Activated CD8-positive, alpha-beta memory T cell treated with anti-CD3 and anti-CD28 coated beads, Interleukin-2, amount 50 U/mL, for 4 hours (primary cell): ENCODE results near the gene ADAT3.

Source experiments
- DNase-seq: peaks from one replicate; pipeline ENCODE4 v3.0.0-alpha.2; 2020

ADAT3 gene

DNA sequence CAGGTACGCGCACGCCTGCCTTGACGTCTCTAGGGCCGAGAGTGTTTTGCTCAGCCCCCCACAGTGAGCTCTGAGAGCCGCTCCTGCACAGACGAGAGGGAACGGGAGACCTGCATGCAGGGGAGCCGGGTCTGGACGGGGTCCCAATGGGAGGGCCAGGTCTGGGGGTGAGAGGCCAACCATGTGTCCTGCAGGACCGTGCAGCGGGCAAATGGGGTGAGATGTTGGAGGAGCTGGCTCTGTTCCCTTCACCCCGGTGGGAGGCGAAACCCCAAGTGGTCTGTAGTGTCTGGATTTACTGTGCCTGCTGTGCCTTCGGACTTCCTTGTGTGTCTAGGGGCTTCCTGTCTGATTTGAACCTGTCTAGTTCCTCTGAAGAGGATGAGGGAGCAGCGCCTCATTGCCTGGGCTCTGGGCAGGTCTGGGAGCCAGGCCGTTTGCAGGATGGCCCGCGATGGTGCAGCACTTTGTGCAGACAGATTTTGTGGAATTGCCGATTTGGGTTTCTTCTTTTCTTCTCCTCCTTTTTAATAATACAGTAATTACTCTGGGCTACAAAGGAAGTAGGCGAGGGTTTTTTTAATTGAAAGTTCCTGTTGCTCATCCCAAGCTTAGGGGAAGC is 37.8 kb downstream of the ADAT3 start:
- no peak for DNase-seq

DNA sequence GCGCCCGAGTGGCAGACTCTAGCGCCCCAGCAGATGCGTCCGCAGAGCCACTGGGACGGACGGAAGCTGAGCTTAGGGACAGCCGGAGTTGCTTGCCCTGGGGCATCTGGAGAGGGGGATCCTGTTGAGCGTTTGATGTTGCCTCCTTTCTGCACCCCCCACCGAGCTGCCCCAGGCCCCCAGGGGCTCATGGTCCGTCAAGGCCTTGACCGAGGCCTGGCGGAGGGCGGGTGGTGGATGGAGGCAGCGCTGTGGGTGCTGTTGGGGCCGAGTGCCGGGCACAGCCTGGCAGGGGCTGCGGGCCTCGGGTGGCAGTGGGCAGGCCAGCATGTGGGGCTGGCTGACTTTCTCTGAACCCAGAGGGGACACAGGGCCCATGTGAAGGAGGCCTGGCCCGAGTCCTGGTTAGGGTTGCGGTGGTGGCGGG is 38.5 kb downstream of the ADAT3 start:
- DNase-seq, result no peak

DNA sequence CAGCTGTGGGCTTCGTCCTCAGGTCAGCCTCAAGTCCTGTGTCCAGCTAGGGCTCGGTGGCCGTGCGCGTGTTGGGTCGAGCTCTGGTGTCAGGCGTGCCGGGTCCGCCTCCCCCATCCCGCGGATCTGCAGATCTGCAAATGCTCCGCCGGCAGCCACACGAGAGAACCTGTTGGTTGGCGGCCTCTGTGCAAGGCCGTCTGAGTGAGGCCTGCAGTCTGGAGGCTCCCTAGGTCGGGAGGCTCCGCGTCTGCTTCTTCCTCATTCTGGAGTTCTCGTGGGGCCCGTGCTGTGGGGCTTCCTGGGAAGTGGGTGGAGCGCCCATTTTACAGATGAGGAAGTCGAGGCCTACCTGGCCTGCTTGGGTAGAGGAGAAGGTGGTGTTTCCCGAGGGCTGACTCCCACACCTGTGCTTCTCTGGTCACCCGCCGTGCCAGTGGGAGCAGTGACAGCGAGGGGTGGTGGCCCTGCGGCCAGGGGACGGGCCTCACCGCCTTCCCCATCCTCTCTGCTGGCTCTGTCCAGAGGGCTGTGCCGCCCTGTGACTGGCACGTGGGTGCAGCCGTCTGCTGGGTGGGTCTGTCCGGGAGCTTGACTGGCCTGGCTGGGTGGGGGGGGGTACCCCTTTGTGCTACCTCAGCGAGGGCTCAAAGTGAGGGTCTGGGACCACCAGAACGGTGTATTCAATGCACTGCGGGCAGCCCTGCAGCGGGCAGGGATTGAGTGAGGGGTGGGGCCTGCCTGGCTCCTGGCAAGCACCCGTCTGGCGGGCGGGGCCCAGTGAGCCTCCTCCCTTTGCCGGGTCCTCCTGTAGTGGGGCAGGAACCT is 39.1 kb downstream of the ADAT3 start:
- no peak for DNase-seq

DNA sequence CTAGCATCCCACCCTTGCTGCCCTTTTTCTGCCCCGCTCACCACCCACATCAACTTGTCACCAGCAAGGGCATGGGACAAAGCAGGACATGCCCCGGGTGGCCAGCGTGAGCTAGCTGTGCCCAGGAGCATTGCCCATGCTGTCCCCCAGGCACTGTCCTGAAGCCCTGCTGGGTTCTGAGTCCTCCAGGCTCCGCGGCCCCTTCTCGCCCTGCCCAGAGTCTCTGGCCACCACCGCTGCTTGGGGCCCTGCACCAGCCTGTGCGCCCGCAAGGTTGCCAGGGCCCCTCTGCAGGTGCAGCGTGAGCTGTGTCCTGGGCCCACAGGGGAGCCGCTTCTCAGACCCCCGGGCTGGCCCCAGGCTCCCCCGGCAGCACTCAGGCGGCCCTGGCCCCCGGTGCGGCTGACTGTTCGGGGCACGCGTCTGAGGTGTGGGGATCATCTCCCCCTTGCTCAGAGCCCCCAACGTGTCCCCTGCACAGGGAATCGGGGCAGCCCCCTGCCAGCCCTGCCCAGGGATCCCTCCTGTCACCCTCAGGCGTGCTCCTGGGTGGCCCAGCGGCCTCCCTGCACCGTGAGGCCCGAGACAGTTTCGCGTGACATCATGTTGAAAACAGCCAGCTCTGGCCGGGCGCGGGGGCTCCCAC is 39.8 kb downstream of the ADAT3 start:
- DNase-seq, result no peak

DNA sequence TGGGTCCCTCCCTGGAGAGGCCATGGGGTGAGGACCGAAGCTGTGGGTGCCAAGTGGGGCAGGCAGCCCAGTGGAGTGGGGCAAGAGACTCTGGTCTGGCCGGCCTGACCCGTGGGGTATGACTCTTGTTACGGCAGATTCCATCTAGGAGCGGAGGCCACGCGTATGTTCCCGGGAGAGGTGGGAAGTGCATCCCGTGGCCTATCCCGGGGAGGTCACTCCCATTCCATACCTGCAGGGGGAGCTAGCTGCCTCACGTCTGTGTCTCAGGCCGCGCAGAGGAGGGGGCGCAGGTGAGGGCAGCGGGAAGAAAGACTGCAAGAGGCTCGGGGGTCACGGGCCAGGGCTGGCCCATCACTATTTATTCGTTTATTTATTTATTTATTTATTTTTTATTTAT is 40.7 kb downstream of the ADAT3 start:
- DNase-seq, result no peak

DNA sequence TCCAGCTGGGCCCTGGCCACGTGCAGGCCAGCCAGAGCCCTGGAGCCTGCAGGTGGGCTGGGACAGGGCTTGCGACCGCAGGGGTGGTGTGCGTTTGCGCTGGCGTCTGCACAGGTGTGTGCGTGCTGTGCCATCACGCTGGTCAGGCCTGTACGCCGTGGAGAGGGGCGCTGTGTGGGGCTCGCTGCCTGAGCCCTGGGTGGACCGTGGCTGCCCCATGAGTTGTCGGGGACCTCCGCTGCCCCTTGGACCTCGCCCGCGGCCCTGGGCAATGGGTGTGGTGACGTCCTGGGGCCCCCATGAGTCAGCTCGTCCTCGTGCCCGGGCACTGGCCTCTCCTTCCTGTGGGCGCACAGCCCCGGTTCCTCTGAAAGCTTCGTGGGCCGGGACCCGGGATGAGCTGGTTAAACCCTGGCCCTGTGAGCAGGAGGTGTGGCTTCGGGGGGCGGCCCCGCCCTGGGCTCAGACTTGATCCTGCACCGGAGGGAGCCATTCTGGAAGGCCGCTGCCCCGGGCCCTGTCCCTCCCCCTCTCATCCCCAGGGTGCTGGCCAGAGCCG is 42.5 kb downstream of the ADAT3 start:
- no peak for DNase-seq

DNA sequence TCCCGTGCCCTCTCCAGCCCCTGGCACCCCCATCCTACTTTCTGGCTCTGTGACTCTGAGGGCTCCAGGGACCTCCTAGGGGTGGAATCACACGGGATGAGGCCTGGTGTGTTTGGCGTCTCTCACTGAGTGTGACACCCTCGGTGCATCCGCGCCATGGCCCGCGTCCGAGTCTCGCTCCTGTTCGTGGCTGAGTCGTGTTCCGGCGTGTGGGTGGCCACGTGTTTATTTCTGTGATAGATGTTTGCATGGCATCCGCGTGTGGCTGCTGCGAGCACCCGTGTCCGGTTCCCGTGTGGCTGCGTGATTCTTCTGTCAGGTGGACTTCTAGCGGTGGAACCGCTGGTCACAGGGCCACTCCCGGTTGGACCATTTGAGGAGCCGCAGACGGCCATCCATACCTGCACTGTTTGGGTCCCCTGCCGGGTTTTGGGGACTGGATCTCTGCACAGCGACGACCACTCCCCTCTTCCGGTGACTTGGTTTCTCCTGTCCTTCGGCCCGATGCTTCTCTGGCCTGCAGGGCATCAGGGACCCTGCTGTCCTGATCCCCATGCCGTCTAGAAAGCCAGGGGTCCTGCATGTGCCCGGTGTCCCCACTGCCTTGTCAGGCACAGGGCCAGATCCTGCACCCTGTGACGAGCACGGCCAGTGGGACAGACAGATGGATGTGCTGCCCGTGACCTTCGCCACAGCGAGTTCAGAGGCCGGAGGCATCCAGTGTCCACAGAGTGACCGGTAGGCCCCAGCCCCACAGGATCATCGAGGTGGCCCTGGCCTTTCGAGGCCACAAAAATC is 44.3 kb downstream of the ADAT3 start:
- no peak for DNase-seq

DNA sequence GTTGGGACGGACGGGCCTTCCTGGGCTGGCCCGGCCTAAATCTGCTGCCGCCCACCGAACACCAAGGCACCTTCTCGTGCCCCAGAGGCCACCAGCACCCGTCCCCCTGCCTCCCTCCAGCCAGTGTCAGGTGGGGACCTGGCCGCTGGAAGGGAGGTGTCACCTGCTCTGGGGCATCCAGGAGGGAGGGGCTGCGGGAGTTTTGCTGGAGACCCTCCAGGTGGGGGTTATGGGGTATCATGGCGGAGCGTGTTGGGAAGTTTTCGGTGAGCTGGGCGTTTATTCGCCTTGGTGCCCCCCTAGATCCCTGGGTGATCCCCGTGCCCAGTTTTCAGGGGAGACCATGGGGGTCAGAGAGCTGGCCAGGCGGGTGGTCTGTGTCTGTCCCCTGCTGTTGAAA is 45.4 kb downstream of the ADAT3 start:
- no peak for DNase-seq

DNA sequence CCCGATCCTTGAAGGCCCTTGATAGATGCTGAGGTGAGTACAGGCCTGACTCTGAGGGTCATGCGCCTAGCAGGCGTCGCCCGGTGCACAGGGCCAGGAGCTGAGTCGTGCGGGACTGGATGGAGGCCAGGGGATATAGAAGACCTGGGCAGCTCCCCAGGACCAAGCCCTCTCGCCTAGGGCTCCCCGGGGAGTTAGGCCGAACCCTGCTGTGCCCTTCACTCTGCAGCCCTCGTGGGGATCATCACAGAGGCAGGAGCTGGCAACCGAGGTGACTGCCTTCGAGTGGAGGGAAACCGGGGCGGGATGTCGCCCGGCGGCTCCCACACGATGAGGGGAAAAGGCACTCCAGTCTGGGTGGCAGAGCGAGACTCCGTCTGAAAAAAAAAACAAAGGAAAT is 47.4 kb downstream of the ADAT3 start:
- no peak for DNase-seq

DNA sequence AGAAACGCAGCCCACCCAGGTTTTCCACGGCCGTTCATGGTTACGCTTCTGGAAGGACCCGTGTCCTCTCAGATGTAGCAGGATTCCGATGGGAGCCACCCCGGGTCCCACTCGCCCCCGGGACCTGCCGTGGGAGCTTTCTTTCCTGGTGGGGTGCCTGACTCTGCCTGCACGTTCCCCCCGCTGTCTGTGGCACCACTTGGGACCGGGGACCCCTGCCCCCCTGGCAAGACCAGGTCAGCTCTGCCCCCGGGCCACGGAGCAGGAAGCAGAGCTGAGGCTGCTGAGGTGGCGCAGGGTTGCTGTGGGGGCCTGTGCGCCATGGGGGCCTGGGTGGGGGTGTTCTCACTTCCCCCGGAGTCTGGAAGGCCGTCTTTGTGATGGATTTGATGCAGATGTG is 47.8 kb downstream of the ADAT3 start:
- DNase-seq, result no peak

DNA sequence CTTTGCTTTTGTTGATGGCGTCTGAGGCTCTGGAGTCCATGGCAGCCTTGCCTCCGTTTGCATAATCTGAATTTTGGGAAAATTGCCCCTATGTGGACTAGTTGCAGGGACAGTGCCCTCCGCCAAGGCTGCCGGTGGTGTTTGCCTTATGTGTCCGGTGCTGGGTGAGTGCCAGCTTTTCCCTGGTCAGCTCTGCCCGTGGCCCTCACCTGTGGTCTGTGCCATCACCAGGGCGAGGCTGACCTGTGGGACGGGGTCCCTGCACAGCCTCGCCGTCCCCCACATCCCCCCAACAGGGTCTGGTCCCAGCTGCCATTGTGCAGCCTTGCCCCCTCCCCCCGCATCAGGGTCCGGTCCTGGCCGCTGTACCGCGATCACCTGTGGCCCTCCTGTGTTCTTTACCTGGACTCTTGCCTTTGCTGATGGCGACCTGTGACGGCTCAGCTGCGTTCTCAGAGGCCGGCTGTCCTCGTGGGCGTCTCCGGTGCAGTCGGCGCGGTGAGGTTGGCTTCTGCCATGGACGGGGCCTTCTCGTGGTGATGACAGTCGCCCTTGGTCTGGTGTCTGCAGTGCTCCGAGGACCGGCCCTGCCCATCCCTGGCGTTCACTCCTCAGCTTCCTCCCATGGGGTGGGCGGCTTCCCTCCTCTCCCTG is 48.4 kb downstream of the ADAT3 start:
- no peak for DNase-seq

DNA sequence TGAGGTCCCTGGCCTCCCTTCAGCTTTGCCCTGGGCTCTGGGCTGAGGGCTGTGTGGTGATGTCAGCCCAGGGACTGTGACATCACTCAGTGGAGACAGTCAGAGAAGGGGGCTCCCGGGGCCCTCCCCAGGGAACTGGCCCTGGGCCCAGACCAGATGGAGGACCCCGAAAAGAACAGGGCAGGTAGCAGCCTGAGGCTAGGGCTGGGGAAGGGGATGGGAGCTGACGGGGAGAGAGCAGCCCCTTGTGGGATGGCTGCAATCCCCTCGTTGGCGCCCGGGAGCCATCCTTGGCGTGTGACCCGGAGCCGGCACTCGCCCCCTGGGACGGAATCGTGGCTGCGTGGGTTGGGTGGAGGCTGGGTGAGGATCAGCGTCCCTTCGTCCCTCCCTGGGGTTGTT is 49.3 kb downstream of the ADAT3 start:
- DNase-seq, result no peak

DNA sequence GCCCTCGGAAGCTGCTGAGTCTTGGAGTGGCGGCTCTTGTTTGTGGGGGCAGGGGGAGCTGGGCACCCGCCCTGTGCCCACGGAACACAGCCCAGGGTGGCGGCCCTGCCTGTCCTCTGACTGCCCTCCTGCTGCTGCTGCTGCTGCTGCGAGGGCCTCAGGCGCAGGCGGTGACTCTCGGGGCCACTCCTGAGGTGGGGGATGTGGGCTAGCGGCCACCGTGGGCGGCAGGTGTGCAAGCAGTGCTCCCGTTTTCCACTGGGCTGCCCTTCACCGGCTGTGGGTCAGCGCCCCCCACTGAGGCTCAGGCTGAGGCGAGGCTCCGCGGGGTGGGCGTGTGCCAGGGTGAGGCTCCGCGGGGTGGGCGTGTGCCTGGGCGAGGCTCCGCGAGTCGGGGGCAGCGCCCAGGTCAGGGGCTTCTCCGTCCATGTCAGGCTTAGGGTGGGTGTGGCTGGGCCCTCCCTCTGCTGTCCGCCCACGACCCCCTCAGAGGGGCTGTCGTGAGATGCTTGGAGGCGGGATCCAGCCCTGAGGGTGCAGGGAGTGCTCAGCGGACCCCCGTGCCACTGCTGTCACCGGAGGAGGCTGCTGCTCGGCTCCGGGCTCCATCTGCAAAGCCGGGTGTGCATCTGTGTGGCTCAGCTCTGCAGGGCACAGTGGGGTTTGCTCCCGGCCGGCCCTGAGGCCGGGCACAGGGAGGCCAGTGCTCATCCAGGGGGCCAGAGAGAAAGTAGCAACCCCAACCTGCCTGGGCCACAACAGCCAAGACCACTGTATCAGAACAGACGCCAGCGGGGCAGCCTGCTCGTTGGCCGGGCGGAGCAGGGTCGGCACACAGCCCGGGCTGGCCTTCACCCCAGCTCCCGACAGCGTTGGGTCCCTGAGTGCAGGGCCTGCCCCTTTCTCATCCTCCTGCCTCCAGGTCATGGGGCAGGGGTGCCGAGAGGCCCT is 50.2 kb downstream of the ADAT3 start:
- DNase-seq, result no peak

DNA sequence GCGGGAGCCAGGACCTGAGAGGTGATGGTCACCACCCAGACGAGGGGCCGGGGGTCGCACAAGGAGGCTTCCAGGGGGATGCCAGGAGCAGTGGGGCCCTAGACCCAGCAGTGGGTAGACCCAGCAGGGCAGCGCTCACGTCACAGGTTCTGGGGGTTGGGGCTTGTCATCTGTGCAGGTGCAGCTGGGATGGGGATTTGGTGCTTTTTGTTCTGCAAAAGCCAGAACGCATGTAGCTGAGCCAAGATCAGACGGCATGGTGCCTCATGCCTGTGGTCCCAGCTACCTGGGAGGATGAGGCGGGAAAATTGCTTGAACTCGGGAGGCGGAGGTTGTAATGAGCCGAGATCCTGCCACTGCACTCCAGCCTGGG is 50.9 kb downstream of the ADAT3 start:
- DNase-seq, result no peak

DNA sequence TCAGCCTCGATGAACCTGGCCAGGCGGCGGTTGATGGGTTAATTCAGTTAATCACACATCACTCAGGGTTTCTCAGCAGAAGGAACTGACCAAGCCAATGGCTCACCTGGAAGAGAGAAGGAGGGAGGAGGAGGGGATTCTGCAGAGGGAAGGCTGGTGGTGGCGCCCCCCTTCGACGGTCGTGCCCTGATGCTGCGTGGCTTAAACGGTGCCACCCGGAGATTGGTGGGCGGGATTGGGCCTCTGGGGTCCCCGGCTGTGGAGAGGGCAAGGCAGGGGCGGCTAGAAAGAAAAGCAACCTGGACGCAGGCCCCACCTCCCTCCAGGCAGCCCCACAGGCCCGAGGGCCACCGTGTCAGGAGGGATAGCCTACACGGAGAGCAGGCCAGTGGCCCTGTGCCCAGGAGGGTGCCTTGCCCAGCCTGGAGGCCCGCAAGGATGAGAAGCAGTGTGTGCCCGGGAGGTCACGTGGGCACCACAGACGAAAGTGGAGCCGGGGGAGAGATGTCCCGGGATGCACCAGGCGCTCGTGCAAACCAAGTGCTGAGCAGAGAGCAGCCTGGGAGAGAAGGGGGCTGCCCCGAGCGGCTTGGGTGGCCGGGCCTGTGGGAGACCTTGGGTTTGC is 51.8 kb downstream of the ADAT3 start:
- no peak for DNase-seq

DNA sequence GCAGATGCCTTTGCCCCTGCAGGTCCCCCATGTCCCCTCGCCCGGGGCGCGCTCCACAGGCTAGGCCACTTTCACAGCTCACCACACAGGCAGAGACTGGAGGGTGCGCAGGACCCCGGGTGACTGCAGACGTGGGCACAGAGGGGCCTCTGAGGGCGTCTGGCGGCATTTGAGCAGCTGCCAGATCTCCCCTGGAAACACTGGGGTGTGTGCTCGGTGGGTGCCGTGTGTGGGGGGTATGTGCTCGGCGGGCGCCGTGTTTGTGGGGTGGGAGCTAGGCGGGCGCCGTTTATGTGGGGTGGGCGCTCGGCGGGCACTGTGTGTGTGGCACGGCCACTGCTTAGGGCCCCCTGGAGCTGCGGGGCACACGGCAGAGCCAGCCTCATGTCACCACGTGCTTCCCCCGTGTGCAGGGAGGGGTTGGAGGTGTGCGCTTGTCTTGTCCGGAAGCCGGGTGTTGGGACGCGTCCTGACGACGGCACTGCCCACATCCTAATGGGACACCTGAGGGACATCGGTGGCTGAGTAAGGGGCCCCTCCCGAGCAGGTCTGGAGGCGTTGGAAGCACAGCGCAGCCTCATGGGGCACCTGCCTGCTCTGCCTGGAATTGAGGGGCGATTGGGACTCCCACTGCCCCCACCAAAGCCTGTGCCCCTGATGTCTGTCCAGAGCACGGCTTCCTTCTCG is 52.5 kb downstream of the ADAT3 start:
- no peak for DNase-seq

DNA sequence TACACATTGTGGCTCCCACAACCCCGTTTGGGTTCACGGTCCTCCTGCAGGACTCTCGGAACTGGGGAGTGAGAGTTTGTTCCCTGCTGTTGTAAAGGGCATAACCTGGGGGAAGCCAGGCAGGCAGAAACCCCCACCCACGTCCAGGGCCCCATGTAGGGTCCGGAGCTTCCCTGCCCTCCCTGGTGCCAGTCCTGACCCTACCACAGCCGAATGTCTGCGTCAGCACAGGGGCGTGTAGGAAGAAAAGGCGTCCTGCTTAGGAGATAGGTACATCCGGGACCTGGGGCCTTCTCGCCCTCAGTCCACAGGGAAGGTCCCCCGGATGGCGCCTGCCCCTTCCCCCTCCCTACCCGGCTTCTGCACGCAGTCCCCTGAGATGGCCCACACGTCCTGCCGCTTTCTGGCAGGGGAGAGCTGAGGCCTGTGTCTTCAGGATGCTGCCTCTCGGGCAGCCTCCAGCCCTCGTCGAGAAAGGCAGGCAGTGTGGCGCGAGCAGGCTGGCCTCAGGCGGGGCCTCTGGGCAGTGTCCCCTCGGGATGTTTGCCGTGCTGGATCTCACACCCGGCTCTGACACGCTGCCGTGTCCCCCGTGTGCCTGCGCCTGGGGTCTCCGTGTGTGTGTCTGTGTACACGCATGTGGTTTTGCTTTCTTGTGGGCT is 54.9 kb downstream of the ADAT3 start:
- no peak for DNase-seq

DNA sequence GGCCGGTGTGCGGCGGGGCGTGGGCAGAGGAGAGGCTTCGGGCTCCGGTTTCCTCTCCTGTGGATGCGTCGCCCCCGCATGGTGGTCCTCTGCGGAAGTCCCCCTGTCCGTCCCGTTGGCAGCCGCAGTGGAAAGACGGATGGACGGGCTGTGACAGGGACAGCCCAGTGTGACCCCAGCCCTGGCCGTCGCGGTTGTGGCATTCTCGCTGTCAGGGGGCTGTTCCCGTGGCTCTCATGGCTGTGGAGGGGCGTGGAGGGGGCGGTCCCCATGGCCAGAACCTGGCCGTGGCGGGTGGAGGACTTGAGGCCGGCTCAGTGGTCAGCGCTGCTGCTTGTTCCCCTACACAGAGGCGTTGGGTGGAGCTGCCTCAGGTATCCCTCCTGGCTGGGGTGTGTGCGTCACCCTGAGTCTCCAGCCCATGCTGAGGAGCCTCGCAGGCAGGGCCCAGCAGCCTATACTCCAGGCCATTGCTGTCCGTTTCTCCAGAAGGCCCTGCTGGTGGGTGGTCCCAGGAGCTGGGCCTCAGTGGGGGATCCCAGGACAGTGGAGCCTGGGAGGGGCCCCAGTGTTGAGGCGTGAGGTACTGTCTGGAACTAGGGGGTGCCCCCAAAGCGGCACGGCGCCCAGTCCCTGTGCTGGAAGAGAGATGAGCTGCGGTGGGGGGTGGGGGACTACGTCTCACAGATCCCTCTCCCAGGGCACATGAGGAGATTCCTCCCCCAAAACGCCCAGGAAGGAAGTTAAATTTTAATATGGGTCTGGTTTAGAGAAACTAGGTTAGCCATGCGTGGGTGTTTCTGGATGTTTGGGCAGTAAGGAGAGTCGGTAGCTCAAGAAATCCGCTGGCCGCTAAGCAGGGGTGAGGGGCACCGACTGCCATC is 56.0 kb downstream of the ADAT3 start:
- no peak for DNase-seq

DNA sequence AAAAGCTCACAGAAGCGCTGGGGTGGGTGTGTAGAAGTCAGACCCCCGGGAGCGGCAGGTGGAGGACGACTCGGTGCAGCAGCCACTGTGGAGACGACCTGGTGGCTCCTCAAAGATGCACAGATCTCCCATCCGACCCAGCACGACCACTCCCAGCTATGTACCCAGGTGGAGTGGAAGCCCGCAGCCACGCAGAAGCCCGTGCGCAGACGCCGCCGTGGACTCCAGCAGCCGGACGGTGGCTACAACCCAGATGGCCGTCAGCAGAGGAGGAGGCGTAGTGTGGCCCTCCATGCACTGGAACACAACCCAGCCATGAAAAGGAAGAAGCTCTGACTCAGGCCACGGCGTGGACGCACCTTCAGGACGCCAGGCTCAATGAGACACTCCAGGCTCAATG is 57.5 kb downstream of the ADAT3 start:
- DNase-seq, result no peak
